Ovary (tissue), 9 donors: Measurements from ENCODE around the gene CYP3A4. TPM values are rescaled to one million over a fixed set of nuclear protein-coding genes. Genes with fewer than 3 reads are reported as not detected.

Source experiments
- DNase-seq, 5 donors: peaks; one replicate each; pipeline ENCODE4 v3.0.0-alpha.2; 2019 to 2020
- H3K27ac ChIP-seq, 2 donors: fragments of 200-600 bp; one replicate each; pipeline versions ENCODE4 v1.5.1 to v1.8.0; 2019 to 2022
- H3K27me3 ChIP-seq: fragments of 200-600 bp; one replicate; pipeline ENCODE4 v1.8.0; 2022
- H3K36me3 ChIP-seq: fragments of 200-600 bp; sonication (generic); one replicate; pipeline ENCODE4 v1.5.1; 2019
- H3K4me1 ChIP-seq: one replicate; pipeline ENCODE4 v1.8.1; 2013; ENCODE audit warnings: mild to moderate bottlenecking, moderate library complexity; ENCODE audit not compliant: insufficient read depth
- H3K4me3 ChIP-seq: fragments of 200-600 bp; sonication (generic); one replicate; pipeline ENCODE4 v1.5.1; 2017
- H3K9me3 ChIP-seq, 2 donors: fragments of 200-600 bp in 1 of 2; sonication (generic) in 1 of 2; one replicate each; pipeline versions ENCODE4 v1.5.1 to v1.8.1; 2013 to 2019; ENCODE audit warnings: mild to moderate bottlenecking in 1 of 2, moderate library complexity in 1 of 2
- CTCF ChIP-seq, 3 donors: fragments of 450-650 bp in 2 of 3; fragments of 200-600 bp in 1 of 3; IDR thresholded peaks; one replicate each; pipeline versions ENCODE4 v1.5.1 to v1.8.0; 2016 to 2022; ENCODE audit warnings: antibody characterized with exemption in 3 of 3, mild to moderate bottlenecking in 1 of 3
- EP300 ChIP-seq: sonication (generic); formaldehyde crosslinking; IDR thresholded peaks from one replicate; pipeline ENCODE4 v1.6.1; 2017; ENCODE audit warnings: antibody characterized with exemption
- POLR2A ChIP-seq: fragments of 450-650 bp; IDR thresholded peaks from one replicate; pipeline ENCODE4 v1.6.1; 2017; ENCODE audit warnings: antibody characterized with exemption, mild to moderate bottlenecking, moderate library complexity
- WGBS, 3 donors: extraction: QIAGEN DNeasy Blood & Tissue Kit in 1 of 3; methylation state at CpG; one replicate each; pipeline versions ENCODE4 v1.1.5 to v1.1.7; 2013 to 2017; 5-methylcytosine and 5-hydroxymethylcytosine counted together
- intact Hi-C, 4 donors: fragments of 100-400 bp; cut with DNase I; formaldehyde crosslinking; loops; one replicate each; pipeline versions ENCODE4 v1.11.0 to v1.15.1; 2022 to 2023
- polyA plus RNA-seq, 2 donors: library from polyadenylated mRNA; stranded (reverse); fragments of 200-250 nt in 1 of 2; fragments of 350-450 nt in 1 of 2; fragmentation: Illumina TruSeq in 1 of 2; extraction: RNeasy Lipid Tissue Mini Kit (QIAGEN cat#74804) in 1 of 2; gene quantifications; one replicate each; pipeline ENCODE4 v1.2.3, GENCODE V29; 2013 to 2014
- total RNA-seq, 7 donors: library from RNA; depleted of rRNA in 2 of 7; stranded (reverse); fragments of >200 nt in 2 of 7; fragmentation: NEBNext Ultra II Directional in 3 of 7; extraction: Animal tissue kit (Norgen Biotek cat#: 25700) in 3 of 7; gene quantifications; one replicate each; pipeline versions ENCODE4 v1.1.0 to v1.2.4, GENCODE V29; 2016 to 2023
- donor health status: DM: no; HTN: no; CAD: no; lungs with moderate emphysema.
- donor health status: DM: no; HTN: no; CAD: no.
- donor health status: Bipolar disorder and iron deficiency.
- donor health status: DM: yes; HTN: yes; CAD: no.
- donor health status: DM: no; HTN: no; CAD: no.
- donor health status: DM: yes; HTN: yes; CAD: no.

CYP3A4 gene
- total and polyA plus RNA-seq, 9 donors, result 0.05 to 3.7 (median 0.27) TPM; not detected in 1

GRCh38 chr7:99791021-99791420, 7.0 kb upstream of the CYP3A4 start:
- Histone ChIP-seq H3K27ac (no peak overlapping the region), H3K4me3 (no peak overlapping the region), H3K36me3 (no peaks in the 10 kb centered on the region), H3K4me1 (no peaks in the 10 kb centered on the region), H3K9me3 (no peaks in the 10 kb centered on the region), H3K27me3 (no peaks in the 10 kb centered on the region)
- intact Hi-C loops, result no loop called here
- no peak for DNase-seq
- WGBS, 3 donors, result 59 to 84% (median 77%) methylated on average over 1 of the region's 1 CpG
- TF ChIP-seq EP300 (no peak), POLR2A (no peak), CTCF (IDR thresholded peaks at IDR 0.05) (no peak)

- H3K27ac ChIP-seq, result no peak overlapping the region
- H3K9me3 ChIP-seq, result no peaks in the 10 kb centered on the region
- TF ChIP-seq CTCF (IDR thresholded peaks at IDR 0.05) (no peak), EP300 (no peak), POLR2A (no peak)
- H3K4me3 ChIP-seq, result no peak overlapping the region
- H3K4me1 ChIP-seq, result no peaks in the 10 kb centered on the region
- H3K27me3 ChIP-seq, result no peaks in the 10 kb centered on the region
- no peaks in the 10 kb centered on the region for H3K36me3 ChIP-seq
- intact Hi-C loops, result no loop called here
- WGBS, 3 donors, result 74 to 84% (median 82%) methylated on average over 3 of the region's 3 CpGs
- DNase-seq, result no peak
Measured at GRCh38 chr7:99790407-99790806, 6.4 kb upstream of the CYP3A4 start.

GRCh38 chr7:99789441-99790070, 5.6 kb upstream of the CYP3A4 start:
- DNase-seq, result no peak
- Histone ChIP-seq H3K9me3 (no peaks in the 10 kb centered on the region), H3K27ac (no peak overlapping the region), H3K27me3 (no peaks in the 10 kb centered on the region), H3K36me3 (no peaks in the 10 kb centered on the region), H3K4me1 (no peaks in the 10 kb centered on the region), H3K4me3 (no peak overlapping the region)
- intact Hi-C loops, result no loop called here
- WGBS, 3 donors, result 59 to 65% (median 62%) methylated on average over 4 of the region's 4 CpGs
- TF ChIP-seq EP300 (no peak), POLR2A (no peak), CTCF (IDR thresholded peaks at IDR 0.05) (no peak)

GRCh38 chr7:99788554-99788953, 4.6 kb upstream of the CYP3A4 start:
- Histone ChIP-seq H3K27ac (no peak overlapping the region), H3K9me3 (no peaks in the 10 kb centered on the region), H3K4me1 (no peaks in the 10 kb centered on the region), H3K36me3 (no peaks in the 10 kb centered on the region), H3K27me3 (no peaks in the 10 kb centered on the region), H3K4me3 (no peak overlapping the region)
- no peak for TF ChIP-seq POLR2A
- TF ChIP-seq EP300, result no peak
- no peak for TF ChIP-seq CTCF (IDR thresholded peaks at IDR 0.05)
- 48 to 58% (median 51%) methylated on average over 2 of the region's 2 CpGs for WGBS, 3 donors
- DNase-seq, result no peak
- intact Hi-C loops, result no loop called here
